Skeletal muscle tissue (tissue), 4 donors: ENCODE data around the gene ESR2. TPM values are rescaled to one million over a fixed set of nuclear protein-coding genes. Genes with fewer than 3 reads are reported as not detected.
"Not testable (repeated sequence)": the region's sequence is repeated elsewhere in the genome, so short reads cannot be mapped to it uniquely, and the experiment has no call there.

Experiments
- H3K27ac ChIP-seq: one replicate; pipeline ENCODE4 v1.7.0; 2013; ENCODE audit warnings: mild to moderate bottlenecking, low read depth, low read length, inconsistent platforms
- H3K27me3 ChIP-seq, 3 donors: one replicate each; pipeline ENCODE4 v1.7.0; 2013; ENCODE audit warnings: low read length in 3 of 3; ENCODE audit not compliant: control insufficient read depth in 3 of 3, insufficient read depth in 3 of 3
- H3K36me3 ChIP-seq, 3 donors: one replicate each; pipeline ENCODE4 v1.7.0; 2013; ENCODE audit warnings: low read length in 3 of 3; ENCODE audit not compliant: control insufficient read depth in 3 of 3, insufficient read depth in 3 of 3
- H3K4me1 ChIP-seq, 3 donors: one replicate each; pipeline ENCODE4 v1.7.0; 2013; ENCODE audit warnings: low read length in 3 of 3, mild to moderate bottlenecking in 3 of 3; ENCODE audit not compliant: control insufficient read depth in 3 of 3, insufficient read depth in 3 of 3
- H3K4me3 ChIP-seq, 3 donors: one replicate each; pipeline ENCODE4 v1.7.0; 2013; ENCODE audit warnings: low read length in 3 of 3
- H3K9ac ChIP-seq, 3 donors: one replicate each; pipeline ENCODE4 v1.7.0; 2013; ENCODE audit warnings: low read length in 3 of 3, mild to moderate bottlenecking in 3 of 3, moderate library complexity in 2 of 3, low read depth in 1 of 3
- H3K9me3 ChIP-seq, 3 donors: one replicate each; pipeline ENCODE4 v1.7.0; 2013; ENCODE audit warnings: low read length in 3 of 3; ENCODE audit not compliant: control insufficient read depth in 3 of 3
- total RNA-seq: library from RNA; depleted of rRNA; stranded (reverse); fragments of >200 nt; gene quantifications from one replicate; pipeline ENCODE4 v1.2.3, GENCODE V29; 2014
- donor health status: Osteomylitis.

ESR2 gene
- total RNA-seq, 1 donor from 2014 or later, result 1.0 TPM

GRCh38 chr14:64061706-64062105, 232.5 kb downstream of the ESR2 start:
- peaks cover 0 to 6% (median 6%) of the 10 kb centered on the region in 3 donors for H3K4me1 ChIP-seq
- no peak overlapping the region for H3K9ac ChIP-seq
- H3K9me3 ChIP-seq, result no peaks in the 10 kb centered on the region
- H3K27me3 ChIP-seq, result no peaks in the 10 kb centered on the region
- H3K27ac ChIP-seq, result no peak overlapping the region
- no peak overlapping the region for H3K4me3 ChIP-seq
- H3K36me3 ChIP-seq, result peaks cover 0 to 16% (median 6%) of the 10 kb centered on the region in 3 donors

DNA sequence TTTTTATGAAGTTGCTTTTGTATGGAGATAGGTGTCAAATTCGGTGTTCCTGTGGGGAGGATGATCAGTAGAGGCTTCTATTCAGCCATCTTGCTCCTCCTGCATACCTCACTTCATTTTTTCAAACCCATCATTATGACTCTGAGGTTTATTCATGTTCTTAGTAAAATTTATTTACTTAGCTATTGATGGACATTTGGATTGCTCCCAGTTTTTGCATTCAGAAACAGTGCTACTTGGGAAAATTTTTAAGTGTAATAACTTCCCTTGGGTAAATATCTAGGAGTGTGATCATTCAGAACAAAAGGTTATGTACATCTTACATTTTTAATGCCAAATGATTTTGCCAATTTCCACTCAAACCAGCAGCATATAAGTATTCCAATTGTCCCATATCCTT, 233.1 kb downstream of the ESR2 start:
- H3K9ac ChIP-seq, result no peak overlapping the region
- no peaks in the 10 kb centered on the region for H3K9me3 ChIP-seq
- peaks cover 0 to 16% (median 4%) of the 10 kb centered on the region in 3 donors for H3K36me3 ChIP-seq
- no peak overlapping the region for H3K4me3 ChIP-seq
- no peaks in the 10 kb centered on the region for H3K27me3 ChIP-seq
- H3K27ac ChIP-seq, result no peak overlapping the region
- H3K4me1 ChIP-seq, result peaks cover 0 to 6% (median 6%) of the 10 kb centered on the region in 3 donors

DNA sequence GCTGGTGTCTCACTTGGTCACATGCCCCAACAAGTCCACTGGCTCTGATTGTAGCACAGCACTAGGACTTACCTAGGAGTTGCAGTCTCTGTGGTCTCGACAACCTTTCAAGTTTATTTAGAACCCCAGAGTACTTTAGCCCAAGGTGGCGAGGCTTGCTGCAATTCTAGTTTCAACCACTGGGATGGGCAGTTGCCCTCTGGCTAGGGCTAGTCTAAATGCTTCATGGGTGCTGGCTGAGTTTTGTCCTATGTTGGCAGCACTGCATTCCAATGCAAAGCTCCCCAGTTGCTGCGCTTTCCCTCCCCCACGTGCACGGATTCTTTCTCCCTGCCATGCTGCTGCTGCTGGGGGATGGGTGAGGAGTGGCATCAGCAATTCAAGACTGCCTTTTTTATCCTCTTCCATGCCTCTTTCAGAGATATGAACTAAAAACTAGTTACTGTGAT, 233.5 kb downstream of the ESR2 start:
- no peaks in the 10 kb centered on the region for H3K9me3 ChIP-seq
- H3K4me3 ChIP-seq, result no peak overlapping the region
- peaks cover 0 to 17% (median 4%) of the 10 kb centered on the region in 3 donors for H3K36me3 ChIP-seq
- H3K27ac ChIP-seq, result no peak overlapping the region
- peaks cover 0 to 6% (median 6%) of the 10 kb centered on the region in 3 donors for H3K4me1 ChIP-seq
- H3K27me3 ChIP-seq, result no peaks in the 10 kb centered on the region
- no peak overlapping the region for H3K9ac ChIP-seq

DNA sequence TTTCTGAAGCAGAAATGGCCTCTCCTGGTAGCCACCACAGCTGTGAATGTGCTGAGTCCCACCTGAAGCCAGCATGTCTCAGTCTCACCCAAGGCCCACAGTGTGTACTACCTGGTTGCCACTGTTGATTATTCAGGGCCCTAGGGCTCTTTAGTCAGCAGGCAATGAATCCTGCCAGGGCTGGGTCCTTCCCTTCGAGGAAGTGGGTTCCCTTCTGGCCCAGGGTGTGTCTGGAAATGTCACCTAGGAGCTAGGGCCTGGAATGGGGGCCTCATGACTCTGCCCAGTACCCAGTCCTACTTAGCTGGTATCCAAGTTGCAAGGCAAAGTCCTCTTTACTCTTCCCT, 234.0 kb downstream of the ESR2 start:
- no peak overlapping the region for H3K9ac ChIP-seq
- H3K4me1 ChIP-seq, result peaks cover 0 to 6% (median 6%) of the 10 kb centered on the region in 3 donors
- H3K27me3 ChIP-seq, result no peaks in the 10 kb centered on the region
- H3K27ac ChIP-seq, result no peak overlapping the region
- no peak overlapping the region for H3K4me3 ChIP-seq
- no peaks in the 10 kb centered on the region for H3K9me3 ChIP-seq
- H3K36me3 ChIP-seq, result peaks cover 0 to 15% (median 4%) of the 10 kb centered on the region in 3 donors

GRCh38 chr14:64059454-64060198, 234.5 kb downstream of the ESR2 start:
- Histone ChIP-seq H3K27me3 (no peaks in the 10 kb centered on the region), H3K27ac (no peak overlapping the region), H3K4me3 (no peak overlapping the region), H3K9ac (no peak overlapping the region), H3K9me3 (no peaks in the 10 kb centered on the region), H3K4me1 (peaks cover 0 to 6% (median 6%) of the 10 kb centered on the region in 3 donors), H3K36me3 (peaks cover 0 to 15% (median 4%) of the 10 kb centered on the region in 3 donors)

DNA sequence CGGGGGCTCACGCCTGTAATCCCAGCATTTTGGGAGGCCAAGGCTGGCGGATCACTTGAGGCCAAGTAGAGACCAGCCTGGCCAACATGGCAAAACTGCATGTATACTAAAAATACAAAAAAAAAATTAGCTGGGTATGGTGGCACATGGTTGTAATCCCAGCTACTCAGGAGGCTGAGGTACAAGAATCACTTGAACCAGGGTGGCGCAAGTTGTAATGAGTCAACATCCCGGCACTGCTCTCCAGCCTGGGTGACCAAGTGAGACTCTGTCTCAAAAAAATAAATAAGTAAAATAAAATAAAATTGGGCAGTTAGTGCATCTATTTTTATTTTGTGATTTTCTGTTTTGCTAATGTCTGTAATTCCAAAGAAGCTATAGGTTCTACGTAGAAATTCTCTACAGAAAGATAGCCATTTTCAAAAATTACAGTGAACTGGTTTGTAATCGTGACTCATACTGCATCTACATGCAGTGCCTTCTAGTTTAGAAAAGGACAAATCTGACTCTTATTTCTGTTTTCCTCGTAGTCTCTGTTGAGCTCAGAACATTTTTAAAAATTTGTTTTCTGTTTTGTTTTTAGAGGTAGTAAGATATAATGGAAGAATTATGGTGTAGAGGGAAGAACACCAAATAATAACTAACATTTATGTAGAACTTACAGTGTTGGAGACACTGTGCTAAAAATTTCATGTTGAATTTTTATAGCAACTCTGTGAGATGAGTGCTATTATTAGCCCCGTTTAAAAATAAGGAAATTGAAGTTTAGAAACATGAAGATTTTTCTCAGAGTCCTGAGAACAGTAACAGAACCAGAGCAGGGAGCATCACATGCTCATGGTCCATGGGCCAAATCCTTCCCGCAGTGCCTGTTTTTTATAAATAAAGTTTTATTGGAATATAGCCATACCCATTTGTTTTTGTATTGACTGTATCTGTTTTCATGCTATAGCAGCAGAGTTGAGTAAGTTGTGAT, 240.2 kb downstream of the ESR2 start:
- Histone ChIP-seq H3K27ac (no peak overlapping the region), H3K9me3 (no peaks in the 10 kb centered on the region), H3K36me3 (peaks cover 6 to 18% (median 9%) of the 10 kb centered on the region in 3 donors), H3K27me3 (no peaks in the 10 kb centered on the region), H3K4me3 (no peak overlapping the region), H3K9ac (no peak overlapping the region), H3K4me1 (no peaks in the 10 kb centered on the region)

GRCh38 chr14:64049616-64050381, 244.4 kb downstream of the ESR2 start:
- peaks cover 9 to 16% (median 15%) of the 10 kb centered on the region in 3 donors for H3K36me3 ChIP-seq
- no peak overlapping the region for H3K9ac ChIP-seq
- no peak overlapping the region for H3K4me3 ChIP-seq
- no peak overlapping the region for H3K27ac ChIP-seq
- H3K27me3 ChIP-seq, result no peaks in the 10 kb centered on the region
- H3K4me1 ChIP-seq, result no peaks in the 10 kb centered on the region
- H3K9me3 ChIP-seq, result no peaks in the 10 kb centered on the region

DNA sequence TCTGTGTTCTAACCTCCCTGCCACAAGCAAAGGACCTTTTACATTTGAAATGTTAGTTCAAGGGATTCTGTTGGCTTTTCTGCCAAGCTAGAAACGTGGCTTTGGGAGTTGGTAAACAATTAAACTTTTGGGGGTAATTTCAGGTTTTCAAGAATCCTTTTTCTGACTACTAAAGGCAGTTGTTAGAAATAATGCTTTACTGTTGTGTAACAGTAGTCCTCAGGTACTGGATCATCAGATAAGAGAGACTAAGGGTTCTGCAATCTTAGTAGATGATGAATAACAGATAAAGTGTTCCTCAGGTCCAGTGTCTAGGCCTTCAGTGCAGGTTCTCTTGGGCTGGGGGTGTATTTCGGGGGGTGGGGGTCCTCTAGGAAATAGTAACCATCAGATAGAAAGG, 249.1 kb downstream of the ESR2 start:
- Histone ChIP-seq H3K27ac (no peak overlapping the region), H3K27me3 (no peaks in the 10 kb centered on the region), H3K9me3 (no peaks in the 10 kb centered on the region), H3K4me1 (no peaks in the 10 kb centered on the region), H3K9ac (no peak overlapping the region), H3K4me3 (no peak overlapping the region), H3K36me3 (peaks cover 2 to 6% (median 5%) of the 10 kb centered on the region in 3 donors)

GRCh38 chr14:64043296-64043695, 250.9 kb downstream of the ESR2 start:
- H3K4me1 ChIP-seq, H3K27me3 ChIP-seq, H3K27ac ChIP-seq, H3K9me3 ChIP-seq, H3K4me3 ChIP-seq, H3K9ac ChIP-seq, H3K36me3 ChIP-seq: not testable (repeated sequence)
